ENCODE results near the gene ACOT12. TPM values are rescaled to one million over a fixed set of nuclear protein-coding genes. Genes with fewer than 3 reads are reported as not detected.

The ACOT12 gene
- total RNA-seq, 2 donors from 2014 or later = not detected

DNA sequence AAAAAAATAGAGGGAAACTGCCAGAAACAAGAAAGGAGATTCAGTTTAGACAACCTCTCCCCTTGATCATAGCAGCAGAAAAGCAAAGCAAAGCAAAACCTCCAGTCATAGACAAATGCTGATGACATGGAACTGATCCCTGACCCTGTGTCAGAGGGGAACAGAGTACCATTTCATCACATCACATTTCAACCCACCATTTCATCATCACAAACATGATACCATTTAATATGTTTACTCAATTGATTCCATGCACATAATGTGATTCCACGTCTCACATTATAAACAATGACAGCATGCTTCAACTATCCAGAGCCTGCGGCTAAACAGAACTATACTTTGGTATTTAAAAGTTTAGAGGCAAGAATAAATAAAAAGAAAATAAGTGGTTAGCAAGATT is 28.7 kb upstream of the ACOT12 start:
- no peak overlapping the region for H3K4me3 ChIP-seq
- no peak overlapping the region for H3K27ac ChIP-seq
- peaks cover 0 to 3% of the 10 kb centered on the region in 2 donors for H3K36me3 ChIP-seq (replicated peaks in 1 of 2; ENCODE audit: insufficient read depth in 1 of 2, low read depth in 2 of 2)
- no peak for DNase-seq
- TF ChIP-seq CTCF (IDR thresholded peaks at IDR 0.05) = no peak
- 62 to 72% methylated on average over 2 of the region's 2 CpGs for WGBS, 2 donors
- ATAC-seq = no peak
- H3K27me3 ChIP-seq = no peaks in the 10 kb centered on the region
- peaks cover 10% of the 10 kb centered on the region for H3K4me1 ChIP-seq
- no peaks in the 10 kb centered on the region for H3K9me3 ChIP-seq
- intact Hi-C loops (cut with DNase I) = no loop called here

GRCh38 chr5:81420039-81420667 is 26.2 kb upstream of the ACOT12 start:
- DNase-seq (no peak), ATAC-seq (no peak)
- Histone ChIP-seq H3K27me3 (no peaks in the 10 kb centered on the region), H3K36me3 (replicated peaks in 1 of 2; ENCODE audit: insufficient read depth in 1 of 2, low read depth in 2 of 2) (peaks cover 0 to 3% of the 10 kb centered on the region in 2 donors), H3K4me1 (no peaks in the 10 kb centered on the region), H3K4me3 (no peak overlapping the region), H3K9me3 (no peaks in the 10 kb centered on the region), H3K27ac (no peak overlapping the region)
- TF ChIP-seq POLR2A (IDR thresholded peaks at IDR 0.05) = no peak
- TF ChIP-seq CTCF (IDR thresholded peaks at IDR 0.05) = no peak
- 65 to 79% methylated on average over 6 of the region's 6 CpGs for WGBS, 2 donors
- intact Hi-C loops (cut with DNase I) = no loop called here

DNA sequence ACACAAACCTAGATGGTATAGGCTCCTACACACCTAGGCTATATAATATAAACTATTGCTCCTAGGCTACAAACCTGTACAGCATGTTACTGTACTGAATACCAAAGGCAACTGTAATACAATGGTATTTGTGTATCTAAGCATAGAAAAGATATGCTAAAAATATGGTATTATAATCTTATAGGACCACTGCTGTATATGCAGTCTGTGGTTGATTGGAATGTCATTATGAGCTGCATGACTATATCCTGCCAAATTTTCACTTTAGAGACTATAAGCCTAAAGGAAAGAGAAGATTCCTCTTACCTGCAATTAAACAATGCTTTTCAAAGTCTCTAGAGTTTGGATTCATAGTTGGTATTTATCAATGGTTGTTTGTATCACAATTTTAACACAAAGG is 24.7 kb upstream of the ACOT12 start:
- no peak for ATAC-seq
- no peak for DNase-seq
- H3K4me3 ChIP-seq = no peak overlapping the region
- intact Hi-C loops (cut with DNase I) = no loop called here
- H3K36me3 ChIP-seq (replicated peaks in 1 of 2; ENCODE audit: insufficient read depth in 1 of 2, low read depth in 2 of 2) = peaks cover 0 to 3% of the 10 kb centered on the region in 2 donors
- no peaks in the 10 kb centered on the region for H3K4me1 ChIP-seq
- H3K27me3 ChIP-seq = no peaks in the 10 kb centered on the region
- TF ChIP-seq CTCF (IDR thresholded peaks at IDR 0.05) (no peak), POLR2A (IDR thresholded peaks at IDR 0.05) (no peak)
- H3K27ac ChIP-seq = no peak overlapping the region
- no peaks in the 10 kb centered on the region for H3K9me3 ChIP-seq

DNA sequence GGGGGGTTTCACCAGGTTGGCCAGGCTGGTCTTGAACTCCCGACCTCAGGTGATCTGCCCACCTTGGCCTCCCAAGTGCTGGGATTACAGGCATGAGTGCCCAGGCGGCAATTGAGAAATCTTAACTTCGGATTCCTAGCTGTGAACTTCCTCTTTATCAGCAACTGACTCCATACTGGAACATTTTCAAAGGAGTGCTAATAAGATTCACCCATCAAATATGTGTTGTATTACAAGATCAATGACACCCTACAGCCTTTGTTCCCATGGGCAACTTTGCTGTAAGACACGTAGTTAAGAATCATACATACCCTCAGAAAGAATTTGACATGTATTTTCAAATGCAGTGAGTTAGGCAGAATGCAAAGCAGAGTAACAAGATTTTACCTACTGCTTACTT is 23.1 kb upstream of the ACOT12 start:
- Histone ChIP-seq H3K36me3 (replicated peaks in 1 of 2; ENCODE audit: insufficient read depth in 1 of 2, low read depth in 2 of 2) (peaks cover 0 to 3% of the 10 kb centered on the region in 2 donors), H3K9me3 (no peaks in the 10 kb centered on the region), H3K4me1 (no peaks in the 10 kb centered on the region), H3K4me3 (no peak overlapping the region), H3K27ac (no peak overlapping the region), H3K27me3 (no peaks in the 10 kb centered on the region)
- intact Hi-C loops (cut with DNase I) = no loop called here
- ATAC-seq (no peak), DNase-seq (no peak)
- 84 to 93% methylated on average over 4 of the region's 4 CpGs for WGBS, 2 donors
- TF ChIP-seq CTCF (IDR thresholded peaks at IDR 0.05) = no peak
- TF ChIP-seq POLR2A (IDR thresholded peaks at IDR 0.05) = no peak

DNA sequence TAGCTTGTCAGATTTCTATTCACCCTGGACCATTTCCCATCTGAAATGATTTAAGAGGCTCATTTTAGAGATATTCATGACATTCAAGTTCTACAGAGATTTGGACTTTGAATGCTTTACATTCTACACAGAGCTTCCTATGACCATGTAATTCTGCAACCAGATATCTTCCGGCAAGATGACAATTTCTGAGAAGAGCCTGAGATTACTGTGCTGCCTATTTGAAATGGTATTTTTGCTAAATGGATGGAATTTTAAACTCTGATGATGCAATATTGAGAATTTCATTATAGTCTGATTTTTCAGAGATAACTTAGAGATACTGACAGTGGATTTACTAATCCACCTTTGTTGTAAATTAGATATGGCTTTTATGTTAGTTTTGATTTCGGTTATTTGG is 16.0 kb upstream of the ACOT12 start:
- 87 to 91% methylated on average over 2 of the region's 2 CpGs for WGBS, 2 donors
- Histone ChIP-seq H3K9me3 (no peaks in the 10 kb centered on the region), H3K27ac (no peak overlapping the region), H3K36me3 (replicated peaks in 1 of 2; ENCODE audit: insufficient read depth in 1 of 2, low read depth in 2 of 2) (no peaks in the 10 kb centered on the region), H3K27me3 (no peaks in the 10 kb centered on the region), H3K4me3 (no peak overlapping the region), H3K4me1 (no peaks in the 10 kb centered on the region)
- intact Hi-C loops (cut with DNase I) = no loop called here
- ATAC-seq = no peak
- TF ChIP-seq CTCF (IDR thresholded peaks at IDR 0.05) = no peak
- TF ChIP-seq POLR2A (IDR thresholded peaks at IDR 0.05) = no peak
- DNase-seq = no peak

All from body of pancreas (tissue), 4 donors.